GM19099 (cell line): Measurements from ENCODE around the gene IKZF3.

Source experiments
- POLR2A ChIP-seq: IDR thresholded peaks from 3 replicates; pipeline ENCODE4 v1.6.1; 2011; ENCODE audit warnings: low read depth; ENCODE audit not compliant: insufficient read length; ENCODE audit errors: extremely low read depth

Gene IKZF3

DNA sequence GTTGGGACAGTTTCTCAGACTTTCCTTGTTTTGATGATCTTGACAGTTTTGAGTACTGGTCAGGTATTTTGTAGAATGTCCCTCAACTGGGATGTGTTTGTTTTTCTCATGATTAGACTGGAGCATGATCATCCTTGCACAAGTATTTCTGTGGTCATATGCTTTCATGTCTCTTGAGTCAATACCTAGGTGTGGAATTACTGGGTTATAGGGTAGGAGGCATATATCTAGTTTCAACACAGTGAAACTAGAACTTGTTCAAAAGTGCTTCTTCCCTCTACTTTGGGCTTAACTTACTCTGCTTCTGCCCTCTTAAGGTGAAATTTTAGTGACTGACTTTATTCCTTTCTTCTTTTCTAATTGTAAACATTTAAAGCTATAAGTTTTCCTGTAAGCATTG, 30.1 kb downstream of the IKZF3 start:
- no peak for TF ChIP-seq POLR2A

DNA sequence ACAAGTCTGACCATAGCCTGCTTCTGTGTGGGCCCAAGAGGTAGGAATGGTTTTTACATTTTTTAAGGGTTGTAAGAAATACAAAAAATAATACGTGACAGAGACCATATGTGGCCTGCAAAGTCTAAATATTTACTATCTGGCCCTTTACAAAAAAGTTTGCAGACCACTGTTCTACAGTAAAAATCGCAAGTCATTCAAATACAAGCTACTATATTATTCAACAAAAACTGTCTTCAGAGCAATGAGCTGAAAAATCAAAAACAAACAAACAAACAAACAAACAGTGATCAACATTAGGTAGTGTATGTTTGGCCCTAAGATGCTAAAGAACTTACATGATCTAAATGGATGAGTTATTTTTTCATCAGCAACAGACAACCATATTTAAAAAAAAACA, 32.5 kb downstream of the IKZF3 start:
- TF ChIP-seq POLR2A, result no peak

DNA sequence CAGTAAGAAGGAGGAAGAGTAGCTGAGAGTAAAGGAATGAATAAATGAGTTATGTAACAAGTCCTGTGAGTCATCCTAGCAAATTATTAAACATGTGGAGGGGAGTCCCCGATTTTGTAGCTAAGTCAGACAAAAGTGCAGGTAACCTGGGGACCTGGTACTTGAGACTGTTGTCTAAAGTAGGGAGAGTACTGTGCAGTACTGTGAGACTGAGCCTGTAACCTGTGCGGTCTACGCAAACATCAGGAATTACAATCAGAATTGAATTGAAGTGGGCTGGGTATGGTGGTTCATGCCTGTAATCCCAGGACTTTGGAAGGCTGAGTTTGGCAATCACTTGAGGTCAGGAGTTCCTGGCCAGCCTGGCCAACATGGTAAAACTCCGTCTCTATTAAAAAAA, 35.7 kb downstream of the IKZF3 start:
- no peak for TF ChIP-seq POLR2A

DNA sequence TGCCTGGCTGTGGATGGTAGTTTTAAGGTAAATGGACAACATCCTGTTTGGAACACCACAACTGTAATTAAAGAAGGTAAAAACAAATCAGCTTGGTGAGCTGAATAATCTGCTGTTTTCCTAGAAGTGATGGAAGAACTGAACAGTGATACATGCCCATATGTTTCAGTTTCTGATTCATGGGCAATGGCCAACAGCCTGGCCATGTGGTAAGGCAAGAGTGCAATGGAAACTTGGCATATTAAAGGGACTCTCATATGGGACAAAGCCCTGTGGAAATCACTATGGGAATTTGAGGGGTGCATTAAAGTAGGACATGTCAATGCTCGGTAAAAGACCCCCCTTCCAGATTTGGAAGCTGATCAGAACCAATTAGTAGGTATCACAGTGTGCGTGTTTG, 37.8 kb downstream of the IKZF3 start:
- TF ChIP-seq POLR2A, result no peak

DNA sequence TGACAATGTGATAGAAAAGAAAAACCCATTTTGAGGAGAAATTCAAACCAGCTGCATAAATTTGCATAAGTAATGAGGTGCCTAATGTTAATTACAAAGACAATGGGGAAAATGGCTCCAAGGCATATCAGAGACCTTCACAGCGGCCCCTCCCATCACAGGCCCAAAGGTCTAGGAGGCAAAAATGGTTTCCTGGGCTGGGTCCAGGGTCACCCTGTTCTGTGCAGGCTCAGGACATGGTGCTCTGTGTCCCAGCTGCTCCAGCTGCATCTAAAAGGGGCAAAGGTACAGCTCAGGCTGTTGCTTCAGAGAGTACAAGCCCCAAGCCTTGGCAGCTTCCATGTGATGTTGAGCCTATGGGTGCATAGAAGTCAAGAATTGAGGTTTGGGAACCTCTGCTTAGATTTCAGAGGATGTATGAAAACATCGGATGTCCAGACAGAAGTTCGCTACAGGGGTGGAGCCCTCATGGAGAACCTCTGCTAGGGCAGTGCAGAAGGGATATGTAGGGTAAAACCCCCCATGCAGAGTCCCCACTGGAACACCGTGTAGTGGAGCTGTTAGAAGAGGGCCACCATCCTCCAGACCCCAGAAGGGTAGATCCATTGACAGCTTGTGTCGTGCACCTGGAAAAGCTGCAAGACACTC, 40.6 kb downstream of the IKZF3 start:
- no peak for TF ChIP-seq POLR2A

DNA sequence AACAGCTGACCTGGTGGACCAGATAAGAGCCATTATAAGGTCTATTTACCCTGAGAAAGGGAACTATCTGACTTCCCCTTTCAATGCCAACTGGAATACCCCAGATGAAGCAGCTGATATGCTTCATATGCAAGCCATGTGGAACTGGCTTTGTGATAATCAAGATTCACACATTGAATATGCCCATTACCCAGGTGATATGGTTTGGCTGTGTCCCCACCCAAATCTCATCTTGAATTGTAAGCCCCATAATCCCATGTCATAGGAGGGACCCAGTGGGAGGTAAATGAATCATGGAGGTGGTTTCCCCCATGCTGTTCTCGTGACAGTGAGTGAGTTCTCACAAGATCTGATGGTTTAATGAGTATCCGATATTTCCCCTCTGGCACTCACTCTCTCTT, 42.1 kb downstream of the IKZF3 start:
- no peak for TF ChIP-seq POLR2A

DNA sequence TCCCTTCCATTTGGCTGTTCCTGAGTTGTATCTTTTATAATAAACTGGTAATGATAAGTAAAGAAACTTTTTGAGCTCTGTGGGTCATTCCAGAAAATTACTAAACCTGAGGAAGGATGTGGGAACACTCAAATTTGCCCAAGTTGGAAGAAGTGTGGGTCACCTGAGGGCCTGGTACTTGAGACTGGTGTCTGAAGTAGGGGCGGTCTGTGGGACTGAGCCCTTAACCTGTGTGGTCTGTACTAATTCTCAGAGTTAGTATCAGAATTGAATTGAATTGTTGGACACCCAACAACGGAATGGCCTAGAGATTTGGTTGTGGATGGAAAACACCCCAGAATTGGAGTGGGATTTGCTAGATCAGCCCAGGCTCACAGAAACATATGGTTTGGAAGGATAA, 43.1 kb downstream of the IKZF3 start:
- peak; percentile 23 for TF ChIP-seq POLR2A

DNA sequence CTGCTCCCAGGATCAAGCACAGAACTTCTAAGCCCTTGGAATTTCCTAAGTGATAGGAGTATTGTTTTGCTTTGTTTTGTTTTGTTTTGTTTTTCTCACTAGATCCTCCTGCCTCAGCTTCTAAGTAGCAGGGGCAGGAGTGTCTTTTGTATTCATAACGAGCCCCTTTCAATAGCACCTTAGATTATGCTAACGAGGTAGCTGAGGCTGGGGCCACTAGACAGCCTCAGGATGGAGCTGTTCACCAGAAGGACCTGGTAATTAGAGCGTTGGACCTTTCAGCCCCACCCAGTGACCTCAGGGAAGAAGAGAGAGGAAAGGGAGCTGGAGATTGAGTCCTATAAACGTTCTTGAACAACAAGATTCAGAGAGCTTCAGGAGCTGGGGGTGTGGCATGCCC, 43.6 kb downstream of the IKZF3 start:
- no peak for TF ChIP-seq POLR2A

DNA sequence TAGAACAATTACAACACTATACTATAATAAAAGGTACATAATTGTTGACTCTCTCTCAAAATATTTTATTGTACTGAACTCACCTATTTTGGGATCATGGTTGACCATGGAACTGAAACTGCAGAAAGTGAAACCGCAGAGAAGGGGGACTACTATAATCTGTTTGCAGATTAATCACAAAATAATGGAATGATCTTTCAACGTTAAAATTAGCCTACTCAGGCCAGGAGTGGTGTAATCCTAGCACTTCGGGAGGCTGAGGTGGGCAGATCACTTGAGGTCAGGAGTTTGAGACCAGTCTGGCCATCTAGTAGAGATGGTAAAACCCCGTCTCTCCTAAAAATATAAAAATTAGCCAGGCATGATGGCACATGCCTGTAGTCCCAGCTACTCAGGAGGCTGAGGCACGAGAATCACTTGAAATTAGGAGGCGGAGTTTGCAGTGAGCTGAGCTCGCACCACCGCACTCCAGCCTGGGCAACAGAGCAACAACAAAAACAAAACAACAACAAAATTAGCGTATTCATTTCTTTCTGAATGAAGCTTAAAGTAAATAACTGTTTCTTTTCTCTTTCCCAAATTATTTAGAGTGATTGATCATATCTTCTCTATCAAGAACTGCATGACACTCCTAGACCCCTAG, 45.6 kb downstream of the IKZF3 start:
- TF ChIP-seq POLR2A, result no peak

DNA sequence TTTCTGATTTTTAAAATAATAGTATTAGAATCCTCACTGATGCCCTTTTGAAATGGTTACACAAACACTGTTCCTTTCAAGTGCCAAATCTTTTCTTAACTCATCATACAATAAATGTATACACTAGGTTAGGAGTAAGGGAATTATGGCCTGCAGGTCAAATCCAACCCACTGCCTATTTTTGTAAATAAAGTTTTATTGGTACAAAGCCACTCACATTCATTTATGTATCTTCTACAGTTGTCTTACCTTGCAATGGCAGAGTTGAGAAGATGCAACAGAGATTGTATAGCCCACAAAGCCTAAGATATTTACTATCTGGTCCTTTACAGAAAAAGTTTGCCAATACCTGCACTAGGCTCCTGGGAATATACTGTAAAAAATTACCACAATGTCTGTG, 47.8 kb downstream of the IKZF3 start:
- TF ChIP-seq POLR2A, result no peak

DNA sequence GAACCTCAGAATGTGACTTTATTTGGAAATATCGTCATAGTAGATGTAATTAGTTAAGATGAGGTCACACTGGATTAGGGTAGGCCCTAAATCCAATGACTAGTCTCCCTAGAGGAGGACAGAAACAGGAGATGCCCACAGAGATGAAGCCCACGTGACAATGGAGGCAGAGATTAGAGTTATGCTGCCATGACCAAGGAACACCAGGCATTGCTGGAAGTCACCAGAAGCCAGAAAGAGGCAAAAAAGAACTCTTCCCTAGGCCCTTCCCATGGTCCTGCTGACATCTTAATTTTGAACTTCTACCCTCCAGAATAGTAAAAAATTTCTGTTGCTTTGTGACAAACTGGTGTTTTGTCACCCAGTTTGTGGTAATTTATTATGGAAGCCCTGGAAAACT, 49.6 kb downstream of the IKZF3 start:
- no peak for TF ChIP-seq POLR2A

DNA sequence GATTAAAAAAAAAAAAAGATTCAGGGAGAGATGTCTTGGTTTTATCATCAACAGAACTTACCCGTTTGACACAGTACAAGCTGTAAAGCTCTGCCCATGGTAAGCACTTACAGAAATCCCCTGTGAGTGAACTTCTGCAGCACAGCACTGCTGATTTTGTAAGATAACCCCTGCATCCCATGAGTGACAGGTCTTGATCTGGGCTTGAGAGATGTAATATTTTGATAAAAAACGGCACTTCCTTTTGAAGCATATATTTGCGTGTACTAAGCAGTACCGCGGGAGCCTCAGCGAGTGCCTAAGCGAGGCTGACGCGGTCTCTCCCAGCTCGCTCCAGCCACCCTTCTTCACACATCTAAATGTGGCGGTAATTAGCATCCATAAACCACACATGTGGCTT, 50.5 kb downstream of the IKZF3 start:
- no peak for TF ChIP-seq POLR2A

DNA sequence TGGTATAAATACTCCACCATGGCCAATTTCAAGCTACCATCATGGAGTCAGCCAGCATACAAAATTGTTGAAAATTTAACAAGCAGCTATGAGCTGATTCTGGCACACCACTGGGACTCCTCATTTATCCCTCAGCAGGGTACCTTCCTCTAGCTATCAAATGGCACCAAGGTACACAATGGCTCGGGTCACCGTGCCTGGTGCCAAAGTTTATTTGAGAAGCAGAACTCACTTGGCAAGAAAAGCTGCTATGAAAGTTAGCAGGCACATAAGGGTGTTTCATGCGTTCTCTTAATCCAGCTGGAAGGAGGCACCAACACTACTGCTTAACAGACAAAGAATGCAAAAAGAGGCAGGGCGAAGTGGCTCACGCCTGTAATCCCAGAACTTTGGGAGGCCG, 51.6 kb downstream of the IKZF3 start:
- TF ChIP-seq POLR2A, result no peak

DNA sequence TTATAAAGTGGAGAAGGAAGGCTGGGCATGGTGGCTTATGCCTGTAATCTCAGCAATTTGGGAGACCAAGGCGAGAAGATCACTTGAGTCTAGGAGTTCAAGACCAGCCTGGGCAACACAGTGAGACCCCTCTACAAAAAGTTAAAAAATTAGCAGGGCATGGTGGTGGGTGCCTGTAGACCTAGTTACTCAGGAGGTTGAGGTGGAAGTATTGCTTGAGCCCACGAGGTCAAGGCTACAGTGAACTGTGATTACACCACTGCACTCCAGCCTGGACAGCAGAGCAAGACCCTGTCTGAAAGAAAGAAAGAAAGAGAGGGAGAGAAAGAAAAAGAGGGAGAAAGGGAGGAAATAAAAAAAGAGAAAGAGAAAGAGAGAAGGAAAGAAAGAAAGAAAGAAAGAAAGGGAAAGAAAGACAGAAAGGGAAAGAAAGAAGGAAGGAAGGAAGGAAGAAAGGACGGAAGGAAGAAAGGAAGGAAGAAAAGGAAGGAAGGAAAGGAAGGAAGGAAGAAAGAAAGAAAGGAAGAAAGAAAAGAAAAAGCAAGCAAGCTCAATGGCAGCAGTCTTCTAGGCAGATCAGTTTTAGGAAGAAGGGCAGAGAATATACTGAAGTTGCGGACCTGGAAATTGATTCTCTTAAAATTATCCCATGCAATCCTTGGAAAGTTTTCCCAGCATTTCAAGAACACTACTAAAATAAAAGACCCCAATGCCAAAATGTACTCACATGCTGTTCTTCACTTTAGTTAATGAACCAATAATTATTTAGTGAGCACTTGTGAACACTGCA, 53.0 kb downstream of the IKZF3 start:
- no peak for TF ChIP-seq POLR2A

DNA sequence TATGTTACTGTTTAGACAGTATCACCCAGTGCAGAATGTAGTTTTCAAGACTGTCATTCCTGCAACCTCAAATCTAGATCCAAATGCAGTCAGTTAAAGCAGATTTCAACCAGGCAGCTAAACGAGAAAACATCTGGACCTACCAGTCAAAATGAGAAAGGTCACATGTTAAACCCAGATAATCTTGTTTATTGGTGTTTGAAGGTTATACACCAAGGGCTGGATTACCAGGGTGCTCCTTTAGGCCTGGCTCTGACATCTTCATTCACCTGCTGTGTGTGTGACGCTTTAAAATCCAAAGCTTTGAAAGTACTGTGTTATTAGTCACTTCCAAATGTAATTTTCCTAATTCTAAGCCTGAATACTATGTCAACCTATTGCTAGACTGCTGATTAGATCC, 54.9 kb downstream of the IKZF3 start:
- TF ChIP-seq POLR2A, result no peak

DNA sequence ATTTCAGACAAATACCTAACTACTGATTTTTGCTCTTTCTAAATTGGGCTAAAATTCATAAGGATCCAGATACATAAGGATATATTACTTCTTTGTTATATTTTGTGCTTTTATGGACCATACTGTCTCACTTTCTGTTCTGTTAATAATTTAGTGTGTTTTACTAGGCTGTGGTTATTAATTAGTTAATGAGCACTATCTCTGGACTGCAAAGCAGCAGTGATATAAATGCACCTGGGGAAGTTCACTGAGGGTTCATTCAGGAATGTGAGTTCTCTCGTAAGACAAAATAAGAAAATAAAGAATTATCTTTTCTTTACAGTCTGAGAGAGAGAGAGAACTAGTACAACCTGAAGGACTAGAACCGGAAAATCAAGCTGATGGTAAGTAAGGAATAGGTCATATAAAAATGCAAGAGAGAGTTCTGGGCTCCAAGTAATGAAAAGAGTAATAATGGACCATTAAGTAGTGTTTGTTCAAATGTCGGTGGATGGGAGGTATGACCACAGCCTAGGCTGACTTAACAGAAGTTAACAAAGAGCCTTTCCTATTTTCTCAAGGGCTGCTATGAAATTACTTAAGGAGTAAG, 55.6 kb downstream of the IKZF3 start:
- no peak for TF ChIP-seq POLR2A

DNA sequence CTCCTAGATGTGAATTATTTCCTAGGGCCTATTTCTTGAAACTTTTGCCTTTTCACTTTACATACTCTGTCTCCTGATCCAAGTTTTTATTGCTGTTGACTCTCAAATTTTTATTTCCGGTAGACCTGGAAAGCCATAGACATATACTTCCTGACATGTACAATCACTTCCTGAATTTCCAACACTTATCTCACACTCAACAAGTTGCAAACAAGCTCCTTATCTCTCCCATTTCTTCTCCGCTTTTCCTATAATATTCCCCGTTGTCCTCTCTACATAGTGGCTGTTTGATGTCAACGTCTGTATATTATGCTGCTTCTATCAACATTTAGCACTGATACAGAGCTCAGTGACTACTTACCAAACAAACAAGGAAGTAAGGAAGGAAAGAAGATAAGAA, 59.3 kb downstream of the IKZF3 start:
- no peak for TF ChIP-seq POLR2A

DNA sequence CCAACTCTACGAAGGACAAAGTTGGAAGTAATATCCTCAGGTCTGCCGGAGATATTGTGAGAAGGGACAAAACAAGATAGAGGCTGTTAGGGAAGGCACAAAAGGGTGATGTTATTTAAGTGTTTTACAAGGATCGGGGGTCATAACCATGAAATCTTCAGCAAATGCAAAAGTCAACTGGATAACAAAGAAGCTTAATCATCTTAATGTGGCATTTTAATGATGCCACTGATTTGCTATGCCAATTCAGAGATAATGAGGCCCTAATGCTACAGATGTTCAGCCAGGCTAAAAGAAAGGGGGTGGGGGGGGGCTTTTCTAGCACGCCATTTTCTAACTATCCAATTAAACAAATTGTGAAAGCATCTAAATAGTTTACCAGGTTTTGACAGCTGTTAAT, 63.1 kb downstream of the IKZF3 start:
- TF ChIP-seq POLR2A, result no peak
